Panc1 (cell line): Measurements from ENCODE around the gene MYO5B. TPM values are rescaled to one million over a fixed set of nuclear protein-coding genes. Genes with fewer than 3 reads are reported as not detected.

Source experiments
- ATAC-seq: fragments of 200-7000 bp; cut with Tn5 transposase; 2 replicates; pipeline ENCODE4 v1.9.1; 2020; ENCODE audit warnings: mild to moderate bottlenecking, moderate library complexity
- BruUV-seq: library from RNA; stranded (reverse); fragments of 400-500 nt; replicated peaks from 2 replicates; lab custom pipeline; 2021; lab: Mats Ljungman, UMichigan
- CTCF ChIA-PET: fragments of 300-600 bp; sonication (Branson Sonifier 250); formaldehyde crosslinking; loops from one replicate; lab custom pipeline; 2022; ENCODE audit warnings: antibody characterized with exemption; lab: Charles Lee
- POLR2A ChIA-PET: fragments of 300-600 bp; sonication (Branson Sonifier 250); formaldehyde crosslinking; loops from one replicate; lab custom pipeline; 2022; ENCODE audit warnings: antibody characterized with exemption; lab: Charles Lee
- DNase-seq: peaks from one replicate; pipeline ENCODE4 v3.0.0-alpha.2; 2010; ENCODE audit warnings: low read depth, low spot score
- H3K27ac ChIP-seq: 2 replicates; pipeline ENCODE4 v1.5.1; 2011; ENCODE audit warnings: mild to moderate bottlenecking, low read length, inconsistent platforms
- H3K27me3 ChIP-seq: fragments of 200-500 bp; sonication (Bioruptor generic); 2 replicates; pipeline ENCODE4 v1.6.0; 2014; ENCODE audit warnings: low read length, inconsistent platforms; ENCODE audit not compliant: control insufficient read depth, insufficient read depth
- H3K36me3 ChIP-seq: fragments of 200-500 bp; sonication (Bioruptor generic); 2 replicates; pipeline ENCODE4 v1.5.1; 2014; ENCODE audit warnings: inconsistent platforms, mild to moderate bottlenecking, low read length, moderate library complexity; ENCODE audit not compliant: control insufficient read depth, insufficient read depth
- H3K4me1 ChIP-seq: 2 replicates; pipeline ENCODE4 v1.5.1; 2011; ENCODE audit warnings: inconsistent platforms, mild to moderate bottlenecking, low read length, moderate library complexity; ENCODE audit not compliant: control insufficient read depth, insufficient read depth
- H3K4me3 ChIP-seq, 2 experiments: 2 replicates each; pipeline ENCODE4 v1.5.1; 2011 to 2012; ENCODE audit warnings: low read depth in 2 of 2, low read length in 2 of 2, mild to moderate bottlenecking in 2 of 2, inconsistent platforms in 1 of 2, moderate library complexity in 1 of 2
- H3K9me3 ChIP-seq: fragments of 200-500 bp; sonication (Bioruptor generic); 2 replicates; pipeline ENCODE4 v1.5.1; 2014; ENCODE audit warnings: low read depth, mild to moderate bottlenecking, inconsistent platforms, low read length, moderate library complexity; ENCODE audit not compliant: control insufficient read depth, insufficient read depth
- POLR2AphosphoS5 ChIP-seq: IDR thresholded peaks from 2 replicates; pipeline ENCODE4 v1.6.1; 2012; ENCODE audit warnings: mild to moderate bottlenecking, low read depth, low read length, moderate library complexity
- SIN3A ChIP-seq: IDR thresholded peaks from 2 replicates; pipeline ENCODE4 v1.6.1; 2012; ENCODE audit warnings: low read depth, mild to moderate bottlenecking, low read length, moderate library complexity, borderline replicate concordance; ENCODE audit not compliant: insufficient read depth
- TCF7L2 ChIP-seq: IDR thresholded peaks from 2 replicates; pipeline ENCODE4 v1.6.1; 2011; ENCODE audit warnings: mild to moderate bottlenecking, low read depth, low read length, inconsistent platforms
- in situ Hi-C: cut with HindIII; loops from 2 replicates; pipeline ENCODE4 v1.10.0; 2016; ENCODE audit warnings: low sequenced_read_pairs, low pct_unique_long_range_greater_than_20kb
- intact Hi-C: fragments of 100-400 bp; cut with micrococcal nuclease; formaldehyde crosslinking; loops from one replicate; pipeline ENCODE4 v1.10.0; 2022; ENCODE audit not compliant: unreplicated experiment
- total RNA-seq: library from RNA; stranded (reverse); gene quantifications from one replicate; pipeline ENCODE4 v1.2.1, GENCODE V29; 2021; ENCODE audit not compliant: unreplicated experiment
- TF ChIP-seq, protein P1 (sequence below): fragments of 450-650 bp; IDR thresholded peaks from 2 replicates; pipeline ENCODE4 v1.5.1; 2017; ENCODE audit warnings: mild to moderate bottlenecking
- TF ChIP-seq, protein P2 (sequence below), 2 experiments: IDR thresholded peaks; 2 replicates each; pipeline ENCODE4 v1.6.1; 2011 to 2012; ENCODE audit warnings: low read depth in 2 of 2, control low read depth in 1 of 2, low read length in 1 of 2, mild to moderate bottlenecking in 1 of 2, moderate library complexity in 1 of 2; ENCODE audit not compliant: insufficient read depth in 1 of 2

MYO5B gene
- total RNA-seq, 1 experiment from 2014 or later = 0.31 TPM

- no peaks in the 10 kb centered on the region for H3K36me3 ChIP-seq
- H3K27me3 ChIP-seq = peaks cover 5% of the 10 kb centered on the region; the same call in 1 of the 2 replicates
- no peak for DNase-seq
- H3K9me3 ChIP-seq = no peaks in the 10 kb centered on the region
- no peak overlapping the region for H3K27ac ChIP-seq
- no TSS peak for BruUV-seq
- POLR2A ChIA-PET = no interaction called here
- in situ Hi-C loops = no loop called here
- CTCF ChIA-PET = no interaction called here
- TF ChIP-seq TCF7L2 (no peak), SIN3A (no peak), POLR2AphosphoS5 (no peak)
- TF ChIP-seq, protein P1, sequence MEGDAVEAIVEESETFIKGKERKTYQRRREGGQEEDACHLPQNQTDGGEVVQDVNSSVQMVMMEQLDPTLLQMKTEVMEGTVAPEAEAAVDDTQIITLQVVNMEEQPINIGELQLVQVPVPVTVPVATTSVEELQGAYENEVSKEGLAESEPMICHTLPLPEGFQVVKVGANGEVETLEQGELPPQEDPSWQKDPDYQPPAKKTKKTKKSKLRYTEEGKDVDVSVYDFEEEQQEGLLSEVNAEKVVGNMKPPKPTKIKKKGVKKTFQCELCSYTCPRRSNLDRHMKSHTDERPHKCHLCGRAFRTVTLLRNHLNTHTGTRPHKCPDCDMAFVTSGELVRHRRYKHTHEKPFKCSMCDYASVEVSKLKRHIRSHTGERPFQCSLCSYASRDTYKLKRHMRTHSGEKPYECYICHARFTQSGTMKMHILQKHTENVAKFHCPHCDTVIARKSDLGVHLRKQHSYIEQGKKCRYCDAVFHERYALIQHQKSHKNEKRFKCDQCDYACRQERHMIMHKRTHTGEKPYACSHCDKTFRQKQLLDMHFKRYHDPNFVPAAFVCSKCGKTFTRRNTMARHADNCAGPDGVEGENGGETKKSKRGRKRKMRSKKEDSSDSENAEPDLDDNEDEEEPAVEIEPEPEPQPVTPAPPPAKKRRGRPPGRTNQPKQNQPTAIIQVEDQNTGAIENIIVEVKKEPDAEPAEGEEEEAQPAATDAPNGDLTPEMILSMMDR = no peak
- TF ChIP-seq, protein P2, sequence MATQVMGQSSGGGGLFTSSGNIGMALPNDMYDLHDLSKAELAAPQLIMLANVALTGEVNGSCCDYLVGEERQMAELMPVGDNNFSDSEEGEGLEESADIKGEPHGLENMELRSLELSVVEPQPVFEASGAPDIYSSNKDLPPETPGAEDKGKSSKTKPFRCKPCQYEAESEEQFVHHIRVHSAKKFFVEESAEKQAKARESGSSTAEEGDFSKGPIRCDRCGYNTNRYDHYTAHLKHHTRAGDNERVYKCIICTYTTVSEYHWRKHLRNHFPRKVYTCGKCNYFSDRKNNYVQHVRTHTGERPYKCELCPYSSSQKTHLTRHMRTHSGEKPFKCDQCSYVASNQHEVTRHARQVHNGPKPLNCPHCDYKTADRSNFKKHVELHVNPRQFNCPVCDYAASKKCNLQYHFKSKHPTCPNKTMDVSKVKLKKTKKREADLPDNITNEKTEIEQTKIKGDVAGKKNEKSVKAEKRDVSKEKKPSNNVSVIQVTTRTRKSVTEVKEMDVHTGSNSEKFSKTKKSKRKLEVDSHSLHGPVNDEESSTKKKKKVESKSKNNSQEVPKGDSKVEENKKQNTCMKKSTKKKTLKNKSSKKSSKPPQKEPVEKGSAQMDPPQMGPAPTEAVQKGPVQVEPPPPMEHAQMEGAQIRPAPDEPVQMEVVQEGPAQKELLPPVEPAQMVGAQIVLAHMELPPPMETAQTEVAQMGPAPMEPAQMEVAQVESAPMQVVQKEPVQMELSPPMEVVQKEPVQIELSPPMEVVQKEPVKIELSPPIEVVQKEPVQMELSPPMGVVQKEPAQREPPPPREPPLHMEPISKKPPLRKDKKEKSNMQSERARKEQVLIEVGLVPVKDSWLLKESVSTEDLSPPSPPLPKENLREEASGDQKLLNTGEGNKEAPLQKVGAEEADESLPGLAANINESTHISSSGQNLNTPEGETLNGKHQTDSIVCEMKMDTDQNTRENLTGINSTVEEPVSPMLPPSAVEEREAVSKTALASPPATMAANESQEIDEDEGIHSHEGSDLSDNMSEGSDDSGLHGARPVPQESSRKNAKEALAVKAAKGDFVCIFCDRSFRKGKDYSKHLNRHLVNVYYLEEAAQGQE (IDR thresholded peaks at IDR 0.05; ENCODE audit: insufficient read depth in 1 of 2, low read depth in 2 of 2, low read length in 1 of 2) = no peak
- intact Hi-C loops = no loop called here
- H3K4me1 ChIP-seq = no peaks in the 10 kb centered on the region
- no peak overlapping the region for H3K4me3 ChIP-seq
- ATAC-seq = no peak
Observed at GRCh38 chr18:49879271-49879580, 315.7 kb downstream of the MYO5B start.

DNA sequence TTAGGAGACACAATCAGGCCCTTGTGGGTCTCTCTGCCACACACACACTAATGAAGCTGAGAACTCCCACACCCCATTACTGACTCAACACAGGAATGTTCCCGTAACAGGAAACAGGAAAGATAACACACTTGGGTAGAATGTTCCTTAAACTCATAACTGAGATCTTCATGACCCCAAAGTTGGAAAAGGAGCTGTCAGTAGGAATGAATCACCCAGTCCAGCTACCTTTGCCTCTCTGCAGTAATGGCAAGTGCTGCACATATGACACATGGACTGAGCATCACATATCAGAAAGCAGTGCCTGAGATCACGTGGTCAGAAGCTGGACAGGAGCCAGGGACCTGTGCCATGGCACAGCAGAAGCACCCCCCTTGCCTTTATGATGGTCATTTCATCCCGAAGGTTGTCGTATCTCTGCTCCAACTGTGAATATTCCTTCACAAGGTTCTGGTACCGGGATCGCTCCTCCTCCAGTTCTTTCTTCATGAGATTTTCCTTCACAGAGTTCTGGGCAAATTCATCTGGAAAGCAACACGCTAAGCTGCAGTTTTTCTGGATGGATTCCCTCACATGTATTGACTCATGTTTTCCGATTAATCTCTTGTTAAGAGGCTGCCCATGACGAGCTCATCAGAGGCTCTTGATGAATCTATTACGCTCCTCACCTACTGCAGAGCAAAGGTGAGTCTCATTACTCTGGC, 316.2 kb downstream of the MYO5B start:
- no peak overlapping the region for H3K4me3 ChIP-seq
- peaks cover 5% of the 10 kb centered on the region; the same call in 1 of the 2 replicates for H3K27me3 ChIP-seq
- ATAC-seq = no peak
- POLR2A ChIA-PET = no interaction called here
- no peaks in the 10 kb centered on the region for H3K36me3 ChIP-seq
- no peaks in the 10 kb centered on the region for H3K4me1 ChIP-seq
- CTCF ChIA-PET = interaction anchor here (0.6 kb wide), 1 partner anchor 811 kb away, joined by 5 read pairs; no protein-coding TSS in a partner anchor
- DNase-seq = no peak
- TF ChIP-seq POLR2AphosphoS5 (no peak), SIN3A (no peak), TCF7L2 (no peak)
- TF ChIP-seq, protein P1 = no peak
- TF ChIP-seq, protein P2 (IDR thresholded peaks at IDR 0.05; ENCODE audit: insufficient read depth in 1 of 2, low read depth in 2 of 2, low read length in 1 of 2) = no peak
- in situ Hi-C loops (no loop called here), intact Hi-C loops (no loop called here)
- no TSS peak for BruUV-seq
- H3K9me3 ChIP-seq = no peaks in the 10 kb centered on the region
- H3K27ac ChIP-seq = no peak overlapping the region
